Activated T-cell treated with anti-CD3 and anti-CD28 coated beads for 4 hours (primary cell): ENCODE results near the gene ALDH3B1.

ENCODE experiments used
- DNase-seq: peaks from one replicate; pipeline ENCODE4 v3.0.0-alpha.2; 2020

ALDH3B1 gene

DNA sequence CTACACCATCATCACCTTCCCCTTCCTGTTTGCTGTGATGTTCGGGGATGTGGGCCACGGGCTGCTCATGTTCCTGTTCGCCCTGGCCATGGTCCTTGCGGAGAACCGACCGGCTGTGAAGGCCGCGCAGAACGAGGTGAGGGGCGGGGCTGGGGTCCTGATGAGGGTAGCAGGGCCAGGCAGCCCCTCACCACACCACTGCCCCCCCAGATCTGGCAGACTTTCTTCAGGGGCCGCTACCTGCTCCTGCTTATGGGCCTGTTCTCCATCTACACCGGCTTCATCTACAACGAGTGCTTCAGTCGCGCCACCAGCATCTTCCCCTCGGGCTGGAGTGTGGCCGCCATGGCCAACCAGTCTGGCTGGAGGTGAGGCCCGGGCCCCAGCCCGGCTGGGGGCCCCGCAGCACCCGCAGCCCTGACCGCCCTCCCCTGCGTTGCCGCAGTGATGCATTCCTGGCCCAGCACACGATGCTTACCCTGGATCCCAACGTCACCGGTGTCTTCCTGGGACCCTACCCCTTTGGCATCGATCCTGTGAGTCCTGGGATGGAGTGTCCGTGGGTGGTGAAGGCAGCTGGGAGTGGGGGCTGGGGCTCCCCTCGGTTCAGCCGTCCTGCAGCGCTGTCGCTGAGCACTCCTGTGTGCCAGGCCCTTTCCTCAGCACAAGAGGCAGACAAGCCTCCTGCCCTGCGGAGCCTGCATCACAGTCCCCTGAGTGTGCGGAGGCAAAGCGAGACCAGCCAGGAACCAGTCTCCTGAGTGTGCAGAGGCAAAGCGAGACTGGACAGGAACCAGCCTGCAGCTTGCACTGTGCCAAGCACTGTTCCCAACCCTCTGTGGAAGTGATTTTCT is 37.5 kb downstream of the ALDH3B1 start:
- no peak for DNase-seq

DNA sequence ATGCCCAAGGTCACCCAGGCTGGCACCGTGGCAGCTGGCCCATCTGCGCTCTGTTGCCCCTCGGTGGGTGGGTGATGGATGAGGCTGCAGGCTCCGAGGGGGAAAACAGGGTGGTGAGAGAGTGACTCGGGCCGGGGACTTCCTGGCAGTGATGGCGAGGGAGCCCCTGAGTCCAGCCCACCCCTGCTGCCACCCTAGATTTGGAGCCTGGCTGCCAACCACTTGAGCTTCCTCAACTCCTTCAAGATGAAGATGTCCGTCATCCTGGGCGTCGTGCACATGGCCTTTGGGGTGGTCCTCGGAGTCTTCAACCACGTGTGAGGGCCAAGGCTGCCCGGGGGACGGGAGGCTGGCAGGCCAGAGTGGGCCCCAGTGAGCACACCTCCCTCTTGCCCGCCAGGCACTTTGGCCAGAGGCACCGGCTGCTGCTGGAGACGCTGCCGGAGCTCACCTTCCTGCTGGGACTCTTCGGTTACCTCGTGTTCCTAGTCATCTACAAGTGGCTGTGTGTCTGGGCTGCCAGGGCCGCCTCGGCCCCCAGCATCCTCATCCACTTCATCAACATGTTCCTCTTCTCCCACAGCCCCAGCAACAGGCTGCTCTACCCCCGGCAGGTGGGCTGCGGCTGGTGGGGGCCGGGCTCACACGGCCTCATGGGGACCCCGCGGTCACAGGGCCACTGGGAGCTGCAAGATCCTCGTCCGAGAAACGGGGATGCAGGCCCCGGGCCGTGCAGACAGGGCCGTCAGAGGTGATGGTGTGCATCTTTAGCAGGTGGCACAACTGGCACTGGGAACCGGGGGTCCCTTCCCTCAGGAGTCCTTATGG is 38.8 kb downstream of the ALDH3B1 start:
- no peak for DNase-seq

DNA sequence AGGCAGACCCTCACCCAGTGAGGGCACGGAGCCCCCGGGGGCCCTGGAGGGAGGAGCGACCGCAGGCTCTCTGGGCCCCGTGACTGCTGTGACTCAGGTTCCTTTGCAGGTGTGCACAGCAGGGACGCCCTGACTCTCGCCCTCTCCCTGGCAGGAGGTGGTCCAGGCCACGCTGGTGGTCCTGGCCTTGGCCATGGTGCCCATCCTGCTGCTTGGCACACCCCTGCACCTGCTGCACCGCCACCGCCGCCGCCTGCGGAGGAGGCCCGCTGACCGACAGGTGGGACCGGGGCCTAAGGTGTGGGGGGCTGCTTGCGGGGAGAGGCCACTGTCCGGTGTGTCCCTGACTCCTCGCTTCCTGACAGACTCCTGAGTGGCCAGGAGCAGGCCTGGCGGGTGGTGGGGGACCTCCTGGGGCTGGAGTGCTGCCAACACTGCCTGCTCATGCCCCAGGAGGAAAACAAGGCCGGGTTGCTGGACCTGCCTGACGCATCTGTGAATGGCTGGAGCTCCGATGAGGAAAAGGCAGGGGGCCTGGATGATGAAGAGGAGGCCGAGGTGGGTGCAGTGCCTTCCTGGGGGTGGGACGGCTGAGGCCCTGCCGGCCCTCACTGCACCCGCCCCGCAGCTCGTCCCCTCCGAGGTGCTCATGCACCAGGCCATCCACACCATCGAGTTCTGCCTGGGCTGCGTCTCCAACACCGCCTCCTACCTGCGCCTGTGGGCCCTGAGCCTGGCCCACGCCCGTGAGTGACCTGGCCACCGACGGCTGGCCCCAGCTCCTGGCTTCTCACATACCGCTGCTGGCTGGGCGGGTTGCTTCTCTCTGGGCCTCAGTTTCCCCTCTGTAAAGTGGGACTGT is 39.6 kb downstream of the ALDH3B1 start:
- DNase-seq, result no peak

DNA sequence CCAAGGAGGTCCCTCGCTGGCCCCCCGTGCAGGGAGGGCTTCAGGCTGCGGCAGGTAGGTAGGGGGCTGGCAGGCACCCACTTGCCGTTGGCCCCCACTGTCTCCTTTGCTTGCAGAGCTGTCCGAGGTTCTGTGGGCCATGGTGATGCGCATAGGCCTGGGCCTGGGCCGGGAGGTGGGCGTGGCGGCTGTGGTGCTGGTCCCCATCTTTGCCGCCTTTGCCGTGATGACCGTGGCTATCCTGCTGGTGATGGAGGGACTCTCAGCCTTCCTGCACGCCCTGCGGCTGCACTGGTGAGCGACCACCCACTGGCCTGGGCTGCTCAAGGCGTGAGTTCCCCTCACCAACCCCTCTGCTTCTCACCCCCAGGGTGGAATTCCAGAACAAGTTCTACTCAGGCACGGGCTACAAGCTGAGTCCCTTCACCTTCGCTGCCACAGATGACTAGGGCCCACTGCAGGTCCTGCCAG is 40.3 kb downstream of the ALDH3B1 start:
- no peak for DNase-seq

DNA sequence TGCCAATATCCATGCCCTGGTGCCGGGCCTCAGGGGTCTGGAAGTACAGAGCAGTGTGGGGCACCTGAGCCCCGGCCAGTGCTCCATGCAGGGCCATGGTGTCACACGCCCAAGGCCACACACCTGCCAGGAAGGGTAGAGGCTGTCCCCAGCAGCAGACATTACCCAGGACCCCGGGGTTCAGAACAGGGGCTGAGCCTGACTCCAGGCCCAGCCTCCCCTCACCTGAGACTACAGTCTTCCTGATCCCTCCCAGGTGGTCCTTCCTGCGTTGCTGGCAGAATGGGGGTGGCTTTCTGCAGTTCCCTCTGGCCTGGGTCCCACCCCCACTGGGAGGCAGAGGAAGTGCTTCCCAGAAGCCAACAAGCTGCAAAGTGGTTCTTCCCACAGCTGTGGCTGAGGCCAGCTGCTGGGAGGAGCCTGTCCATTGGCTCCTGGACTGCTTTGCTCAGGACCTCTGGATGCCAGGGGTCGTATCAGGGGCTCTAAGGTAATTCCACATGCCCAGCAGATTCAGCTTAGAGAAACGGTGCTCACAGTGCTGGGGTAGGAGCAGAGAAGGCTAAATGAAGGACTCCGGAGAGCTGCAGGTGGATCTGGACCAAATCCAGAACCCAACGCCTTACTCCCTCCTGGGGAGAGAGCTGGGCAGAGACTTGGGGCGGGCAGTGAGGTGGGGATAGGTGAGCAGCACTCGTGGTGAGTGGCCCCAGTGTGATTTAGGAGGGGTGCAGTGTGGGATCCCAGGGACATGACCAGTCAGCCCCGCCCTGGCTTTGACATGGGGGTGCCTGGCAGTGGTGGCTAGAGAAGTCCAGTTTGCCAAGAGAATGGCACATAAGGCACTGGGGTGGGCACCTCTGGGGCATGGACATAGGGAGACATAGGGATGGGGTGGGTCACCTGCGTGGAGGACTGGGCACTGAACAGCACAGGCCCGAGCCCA is 41.3 kb downstream of the ALDH3B1 start:
- no peak for DNase-seq

DNA sequence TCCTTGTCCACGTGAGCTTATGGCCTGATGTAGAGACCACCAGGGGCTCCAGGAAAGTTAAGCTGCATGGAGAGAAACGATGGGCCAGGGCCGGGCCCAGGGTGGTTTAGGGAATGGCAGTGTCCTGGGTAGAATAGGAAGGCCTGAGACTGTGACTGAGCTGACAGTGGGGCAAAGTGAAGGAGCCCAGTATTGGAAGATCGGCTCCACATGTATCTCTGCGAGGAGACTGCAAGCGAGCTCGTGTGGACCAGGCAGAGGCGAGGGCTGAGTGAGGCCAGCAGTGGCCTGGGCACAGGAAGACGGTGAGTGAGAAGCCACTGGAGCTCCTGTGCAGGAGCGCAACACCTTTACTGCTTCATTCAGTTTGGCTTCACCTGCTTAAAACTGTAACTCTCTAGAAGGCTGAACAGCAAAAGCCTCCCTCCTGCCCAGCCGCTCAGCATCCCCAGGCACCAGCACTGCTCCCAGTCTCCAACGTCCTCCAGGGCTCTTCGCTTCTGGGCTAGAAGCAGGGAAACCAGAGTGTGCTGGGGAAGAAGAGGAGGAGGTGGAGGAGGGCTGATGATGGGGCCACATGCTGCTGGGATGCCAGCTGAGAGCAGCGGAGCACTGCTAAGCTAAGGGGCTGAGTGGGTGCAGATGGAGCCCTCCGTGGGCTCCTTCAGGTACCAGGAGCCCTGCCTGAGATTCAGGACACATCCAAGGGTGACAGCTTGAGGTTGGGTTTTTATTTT is 42.2 kb downstream of the ALDH3B1 start:
- no peak for DNase-seq

DNA sequence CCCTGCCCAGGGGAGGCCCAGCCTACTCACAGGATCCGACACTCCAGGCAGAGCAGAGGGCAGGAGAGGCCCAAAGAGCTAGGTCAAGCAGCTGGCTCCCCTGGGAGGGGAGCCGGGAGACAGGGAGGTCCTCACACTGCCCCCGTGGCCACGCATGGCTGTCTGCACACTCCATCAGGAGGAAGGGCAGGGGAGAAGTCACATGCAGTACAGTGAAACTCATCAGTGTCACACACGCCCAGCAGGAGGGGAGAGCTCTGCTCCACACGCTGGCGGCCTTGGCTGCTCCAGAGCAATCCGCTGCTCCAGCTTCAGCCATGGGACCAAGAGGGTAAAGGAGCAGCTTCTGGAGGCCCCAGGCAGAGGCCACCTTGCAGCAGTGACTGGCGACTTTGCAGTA is 43.0 kb downstream of the ALDH3B1 start:
- no peak for DNase-seq

DNA sequence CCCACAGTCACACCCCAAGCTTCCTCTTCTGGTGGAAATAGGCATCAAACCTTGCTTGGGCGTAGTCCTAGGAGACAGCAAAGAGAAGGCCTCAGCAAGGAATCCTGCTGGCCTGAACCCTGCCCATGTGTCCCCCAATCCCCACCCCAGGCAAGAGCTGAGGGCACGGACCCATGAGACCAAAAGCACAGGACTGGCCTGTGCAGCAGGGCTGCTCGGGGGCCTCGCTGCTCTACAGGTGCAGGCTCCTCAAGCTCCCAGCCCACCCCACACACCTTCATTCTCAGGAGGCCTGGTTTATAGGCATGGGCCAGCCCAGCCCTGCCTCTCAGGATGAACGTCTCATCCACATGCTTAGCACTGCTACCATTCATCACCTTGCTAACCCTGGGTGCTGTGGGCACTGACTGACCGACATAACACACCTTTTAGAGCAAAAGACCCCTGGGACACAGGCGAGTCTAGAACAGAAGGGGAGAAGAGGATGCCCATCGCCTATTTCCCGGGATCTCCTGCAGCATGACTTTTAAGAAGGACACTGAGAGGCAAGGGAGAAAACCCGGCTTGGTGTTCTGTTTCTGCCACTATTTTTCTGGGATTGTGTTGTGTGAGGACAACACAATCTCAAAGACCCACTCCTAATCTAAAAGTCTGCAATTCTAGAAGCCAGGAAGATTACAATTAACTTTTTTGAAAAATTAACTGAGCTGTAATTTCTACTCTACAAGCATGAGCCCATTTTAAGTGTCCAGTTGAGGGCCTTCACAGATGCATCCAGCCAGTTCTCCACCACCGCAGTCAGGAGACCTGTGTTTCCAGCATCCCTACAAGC is 44.1 kb downstream of the ALDH3B1 start:
- no peak for DNase-seq

DNA sequence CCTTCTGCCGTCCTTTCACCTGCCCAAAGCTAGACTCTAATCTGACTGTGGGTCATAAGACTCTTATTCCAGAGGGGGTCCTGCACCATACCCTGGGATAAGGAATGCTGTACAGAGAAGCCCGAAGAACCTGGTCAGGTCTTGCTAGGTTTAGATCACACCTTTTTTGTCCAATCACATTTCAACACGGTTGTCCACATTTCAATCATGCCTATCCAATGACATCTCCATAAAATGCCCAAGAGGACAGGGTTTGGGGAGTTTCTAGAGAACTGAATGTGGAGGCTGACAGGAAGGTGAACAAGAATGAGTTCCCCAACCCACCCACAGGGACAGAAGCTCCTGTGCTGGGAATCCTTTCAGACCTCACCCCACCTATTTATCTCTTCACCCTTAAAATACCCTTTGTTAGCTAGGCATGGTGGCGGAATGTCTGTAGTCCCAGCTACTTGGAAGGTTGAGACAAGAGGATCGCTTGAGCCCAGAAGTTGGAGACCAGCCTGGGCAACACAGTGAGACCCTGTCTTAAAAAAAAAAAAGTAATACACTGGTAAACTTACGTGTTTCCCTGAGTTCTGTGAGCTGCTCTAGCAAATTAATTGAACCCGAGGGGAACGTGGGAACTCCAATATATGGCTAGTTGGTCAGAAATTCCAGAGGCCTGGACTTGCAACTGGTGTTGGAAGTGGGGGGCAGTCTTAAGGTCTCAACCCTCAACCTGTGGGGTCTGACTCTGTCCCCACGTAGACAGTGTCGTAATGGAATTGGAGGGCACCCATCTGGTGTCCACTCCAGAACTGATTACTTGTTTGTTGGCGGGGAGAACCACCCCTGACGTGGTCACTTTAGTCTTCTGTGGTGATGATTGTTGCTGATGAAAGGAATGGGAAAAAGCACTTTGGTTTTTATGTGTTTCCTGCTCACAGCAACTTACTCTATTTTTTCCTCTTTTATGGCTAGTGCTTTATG is 46.5 kb downstream of the ALDH3B1 start:
- no peak for DNase-seq

DNA sequence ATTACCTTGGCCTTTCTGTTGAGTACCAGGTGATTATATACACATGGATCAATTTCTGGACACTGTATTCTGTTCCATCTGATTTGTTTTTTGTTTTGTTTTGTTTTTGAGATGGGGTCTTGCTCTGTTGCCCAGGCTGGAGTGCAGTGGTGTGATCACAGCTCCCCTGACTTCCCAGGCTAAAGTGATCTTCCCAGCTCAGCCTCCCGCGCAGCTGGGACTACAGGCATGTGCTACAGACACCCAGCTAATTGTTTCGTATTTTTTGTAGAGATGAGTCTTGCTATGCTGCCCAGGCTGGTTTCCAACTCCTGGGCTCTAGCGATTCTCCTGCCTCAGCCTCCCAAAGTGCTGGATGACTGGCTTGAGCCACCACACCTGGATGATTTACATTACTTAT is 47.7 kb downstream of the ALDH3B1 start:
- DNase-seq, result no peak

DNA sequence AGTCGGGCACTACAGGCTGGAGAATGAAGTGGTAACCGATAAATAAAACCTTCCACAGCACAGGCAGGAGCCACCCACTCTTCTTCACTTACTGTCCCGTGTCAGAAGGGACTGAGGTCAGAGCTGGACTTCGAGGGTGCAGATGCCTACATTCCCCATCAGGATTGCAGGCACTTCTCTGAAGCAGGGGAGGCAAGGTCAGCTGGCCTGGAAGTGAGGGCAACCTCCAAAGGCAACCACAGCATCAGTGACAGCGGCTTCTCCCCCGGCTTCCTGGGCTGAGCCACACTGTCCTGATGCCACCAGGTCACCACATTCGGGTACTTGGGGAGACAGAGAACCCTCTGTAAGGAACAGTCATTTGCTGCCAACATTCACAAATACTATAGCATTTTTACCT is 51.4 kb downstream of the ALDH3B1 start:
- DNase-seq, result no peak

DNA sequence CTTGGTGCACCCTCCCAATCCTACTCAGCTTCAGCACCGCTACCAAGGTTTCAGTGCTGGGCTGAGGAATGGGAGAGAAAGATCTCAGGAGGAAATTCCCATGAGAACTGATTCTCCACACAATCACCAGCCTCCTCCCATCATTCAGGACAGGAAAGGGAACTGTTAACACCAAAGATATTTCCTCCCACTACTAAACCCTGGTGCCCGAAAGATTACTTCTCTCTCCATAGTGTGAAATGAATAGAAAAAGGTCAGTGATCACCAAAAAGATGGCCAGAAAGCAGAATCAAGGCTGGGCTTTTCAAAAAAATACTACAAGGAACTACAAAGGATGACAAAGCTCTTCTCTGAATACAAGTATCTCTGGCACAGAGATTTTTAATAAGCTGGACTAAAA is 54.8 kb downstream of the ALDH3B1 start:
- DNase-seq, result no peak

DNA sequence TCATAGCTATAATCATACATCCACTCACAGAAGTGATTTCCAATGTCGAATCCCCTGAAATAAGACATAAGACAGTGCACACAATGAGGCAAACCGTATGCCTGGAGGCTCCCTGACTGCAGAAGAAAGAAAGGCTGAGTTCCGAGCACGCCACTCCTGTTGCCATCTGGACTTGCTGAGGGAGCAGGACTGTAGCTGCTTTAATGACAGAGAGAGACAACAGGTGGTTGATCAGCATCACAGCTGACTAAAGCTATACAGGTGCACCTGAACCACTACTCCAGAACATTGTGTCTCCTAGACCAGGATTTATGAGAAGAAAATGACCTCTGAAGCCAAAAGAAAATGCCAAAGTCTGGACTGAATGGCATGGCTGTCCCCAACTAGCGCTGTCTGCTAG is 55.7 kb downstream of the ALDH3B1 start:
- no peak for DNase-seq

DNA sequence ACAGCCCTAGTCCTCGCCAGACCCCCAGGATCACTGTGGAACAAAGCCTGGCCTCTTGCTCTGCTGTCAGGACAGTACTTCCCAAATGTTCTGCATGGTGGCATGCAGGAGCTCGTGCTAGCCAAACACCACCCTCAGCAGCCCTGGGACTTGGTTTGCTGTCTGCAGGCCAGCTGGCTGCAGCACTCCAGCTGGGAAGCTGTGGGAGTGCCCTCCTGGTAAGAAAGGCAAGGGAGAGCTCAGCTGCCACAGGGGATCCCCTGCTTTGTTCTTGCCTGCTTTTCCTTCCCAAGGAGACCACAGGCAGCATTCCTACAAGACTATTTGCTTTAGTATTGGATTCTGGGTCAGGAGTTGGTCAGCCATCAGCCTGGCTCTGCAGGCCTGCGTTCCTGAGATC is 56.6 kb downstream of the ALDH3B1 start:
- DNase-seq, result no peak

DNA sequence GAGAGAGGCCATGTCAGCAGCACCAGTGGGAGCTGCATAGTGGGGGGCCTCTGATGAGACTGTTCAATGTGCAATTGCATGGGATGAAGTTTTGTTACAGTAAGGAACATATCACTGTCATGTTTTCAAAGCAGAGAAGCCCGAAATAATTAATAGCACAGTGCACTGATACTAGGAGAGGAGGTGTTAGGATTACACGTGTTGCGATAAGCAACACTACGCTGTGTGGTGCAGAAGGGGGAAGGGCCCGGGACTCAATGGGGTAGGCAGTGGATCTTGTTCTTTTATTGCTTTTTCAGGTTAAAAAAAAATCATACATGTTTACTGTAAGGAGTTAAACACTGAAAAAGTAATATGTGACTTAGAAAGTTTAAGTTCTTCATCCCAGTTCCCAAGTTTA is 57.9 kb downstream of the ALDH3B1 start:
- DNase-seq, result no peak

DNA sequence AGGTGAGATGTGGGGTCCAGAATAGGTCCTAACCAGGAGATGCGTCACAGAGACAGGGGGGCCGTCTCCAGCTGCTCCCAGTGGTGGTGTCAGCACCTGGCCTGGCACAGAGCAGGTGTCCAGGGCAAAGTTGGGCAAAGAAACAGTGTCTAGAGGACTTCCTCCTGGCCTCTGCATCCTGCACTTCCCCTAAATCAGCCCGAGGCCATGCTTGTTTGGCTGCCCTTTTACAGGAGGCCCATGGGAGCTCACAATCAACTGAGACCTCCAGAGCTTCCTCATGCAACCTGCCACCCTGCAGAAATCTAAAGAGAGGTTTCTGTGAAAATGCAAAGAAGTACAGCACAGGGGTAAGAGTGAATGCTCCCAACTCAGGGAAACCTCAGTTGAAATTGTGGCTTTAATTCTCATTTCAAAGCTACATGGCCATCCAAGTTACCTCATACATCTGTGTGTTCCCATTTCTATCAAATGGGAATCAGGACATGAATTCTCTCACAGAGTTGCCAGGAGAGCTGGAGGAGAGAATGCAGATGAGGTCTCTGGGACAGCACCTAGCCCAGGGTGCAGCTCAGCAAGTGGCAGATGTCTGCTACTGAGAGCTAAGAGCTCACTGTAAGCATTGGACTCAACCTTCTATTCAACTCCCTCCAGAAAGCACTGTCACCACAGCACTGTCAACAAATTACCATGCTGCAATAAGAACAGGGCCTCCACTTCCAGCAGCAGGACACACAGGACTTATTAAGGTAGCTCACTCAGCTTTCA is 61.3 kb downstream of the ALDH3B1 start:
- DNase-seq, result no peak

DNA sequence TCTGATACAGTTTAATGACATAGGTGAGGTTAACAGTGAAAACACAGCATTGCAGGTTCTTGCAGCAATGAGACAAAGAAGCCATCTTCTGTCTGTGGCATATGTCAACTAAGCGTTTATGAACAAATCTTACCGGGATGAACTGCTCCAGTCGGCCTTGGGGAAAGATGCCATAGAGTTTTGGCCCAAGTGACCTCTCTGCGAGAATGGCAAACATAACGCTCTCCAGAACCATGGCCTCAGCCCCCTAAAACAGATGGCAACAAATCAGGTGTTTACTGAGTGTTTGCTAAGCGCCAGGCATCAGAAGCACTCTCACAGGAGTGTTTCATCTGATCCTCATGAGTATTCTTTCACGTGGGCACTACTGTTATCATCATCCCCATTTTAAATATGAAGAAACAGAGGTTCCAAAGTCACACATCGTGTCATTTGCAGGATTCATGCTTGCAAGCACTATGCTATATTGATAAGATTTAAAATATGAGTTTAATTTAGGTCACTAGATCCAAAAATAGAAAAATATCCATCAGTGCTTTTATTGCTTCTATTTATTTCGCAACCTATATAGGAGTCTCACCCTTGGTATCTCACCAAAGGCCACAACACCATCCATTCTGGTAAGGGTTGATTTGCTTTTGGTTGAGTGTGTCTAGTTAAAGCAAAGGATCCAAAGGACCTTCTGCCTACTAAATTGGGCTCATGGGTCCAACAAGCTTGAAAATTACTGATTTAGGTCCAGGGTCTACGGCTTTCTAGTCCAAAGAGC is 64.6 kb downstream of the ALDH3B1 start:
- no peak for DNase-seq
